SK-N-SH treated with all-trans-retinoic acid at 6 μM for 48 hours (cell line): Measurements from ENCODE around the gene NOS3.
"Not testable (repeated sequence)": the region's sequence is repeated elsewhere in the genome, so short reads cannot be mapped to it uniquely, and the experiment has no call there.

Experiments used
- ATAC-seq: fragments of 200-7000 bp; cut with Tn5 transposase; 3 replicates; pipeline ENCODE4 v1.9.1; 2020; ENCODE audit warnings: mild to moderate bottlenecking, moderate library complexity
- ARNTL ChIP-seq: fragments of 450-650 bp; formaldehyde crosslinking; IDR thresholded peaks from 2 replicates; pipeline ENCODE4 v1.5.0; 2020; ENCODE audit warnings: low read depth, mild to moderate bottlenecking, moderate library complexity, borderline replicate concordance
- BACH2 ChIP-seq: fragments of 250-450 bp; sonication (Bioruptor Pico); IDR thresholded peaks from 2 replicates; pipeline ENCODE4 v1.9.0; 2021; ENCODE audit warnings: mild to moderate bottlenecking, borderline replicate concordance
- CREB5 ChIP-seq: fragments of 250-450 bp; sonication (Bioruptor Pico); IDR thresholded peaks from 2 replicates; pipeline ENCODE4 v1.5.1; 2020; ENCODE audit warnings: low read depth, mild to moderate bottlenecking, moderate library complexity
- CSDC2 ChIP-seq: fragments of 250-450 bp; sonication (Bioruptor Pico); IDR thresholded peaks from 2 replicates; pipeline ENCODE4 v1.5.0; 2020; ENCODE audit warnings: mild to moderate bottlenecking, moderate library complexity
- CSRNP3 ChIP-seq: fragments of 250-450 bp; sonication (Bioruptor Pico); IDR thresholded peaks from 2 replicates; pipeline ENCODE4 v1.5.1; 2021; ENCODE audit warnings: mild to moderate bottlenecking, moderate library complexity
- ESRRG ChIP-seq: fragments of 250-450 bp; sonication (Bioruptor Pico); IDR thresholded peaks from 2 replicates; pipeline ENCODE4 v1.6.1; 2021; ENCODE audit warnings: mild to moderate bottlenecking
- GLIS3 ChIP-seq: fragments of 250-450 bp; sonication (Bioruptor Pico); IDR thresholded peaks from 2 replicates; pipeline ENCODE4 v1.5.0; 2020; ENCODE audit warnings: mild to moderate bottlenecking, moderate library complexity
- ISL1 ChIP-seq: fragments of 250-450 bp; sonication (Bioruptor Pico); IDR thresholded peaks from 2 replicates; pipeline ENCODE4 v2.1.2; 2022; ENCODE audit warnings: mild to moderate bottlenecking, moderate library complexity
- OSR1 ChIP-seq: fragments of 250-450 bp; sonication (Bioruptor Pico); IDR thresholded peaks from 2 replicates; pipeline ENCODE4 v1.8.0; 2022; ENCODE audit warnings: moderate library complexity, mild to moderate bottlenecking, inconsistent platforms
- PATZ1 ChIP-seq: fragments of 250-450 bp; sonication (Bioruptor Pico); IDR thresholded peaks from 2 replicates; pipeline ENCODE4 v1.8.0; 2020; ENCODE audit warnings: mild to moderate bottlenecking, moderate library complexity, borderline replicate concordance
- POU6F1 ChIP-seq: fragments of 250-450 bp; sonication (Bioruptor Pico); IDR thresholded peaks from 2 replicates; pipeline ENCODE4 v1.8.0; 2021; ENCODE audit warnings: low read depth, mild to moderate bottlenecking, moderate library complexity, borderline replicate concordance
- PPARA ChIP-seq: fragments of 250-450 bp; sonication (Bioruptor Pico); IDR thresholded peaks from 2 replicates; pipeline ENCODE4 v1.5.0; 2020; ENCODE audit warnings: mild to moderate bottlenecking, borderline replicate concordance
- RARB ChIP-seq: fragments of 250-450 bp; sonication (Bioruptor Pico); IDR thresholded peaks from 2 replicates; pipeline ENCODE4 v1.8.0; 2021; ENCODE audit warnings: mild to moderate bottlenecking, moderate library complexity
- SNAI2 ChIP-seq: fragments of 250-450 bp; sonication (Bioruptor Pico); IDR thresholded peaks from 2 replicates; pipeline ENCODE4 v1.5.0; 2020; ENCODE audit warnings: mild to moderate bottlenecking, moderate library complexity
- TCF4 ChIP-seq: fragments of 250-450 bp; sonication (Bioruptor Pico); IDR thresholded peaks from 2 replicates; pipeline ENCODE4 v1.8.0; 2021; ENCODE audit warnings: mild to moderate bottlenecking, moderate library complexity, borderline replicate concordance
- TOX ChIP-seq: fragments of 250-450 bp; sonication (Bioruptor Pico); IDR thresholded peaks from 2 replicates; pipeline ENCODE4 v1.8.0; 2021; ENCODE audit warnings: mild to moderate bottlenecking, moderate library complexity, borderline replicate concordance
- TSHZ2 ChIP-seq: fragments of 250-450 bp; sonication (Bioruptor Pico); IDR thresholded peaks from 2 replicates; pipeline ENCODE4 v1.5.0; 2020; ENCODE audit warnings: mild to moderate bottlenecking, moderate library complexity
- ZFP3 ChIP-seq: fragments of 250-450 bp; sonication (Bioruptor Pico); IDR thresholded peaks from 2 replicates; pipeline ENCODE4 v1.5.0; 2020; ENCODE audit warnings: mild to moderate bottlenecking, moderate library complexity
- ZFP30 ChIP-seq: fragments of 450-650 bp; formaldehyde crosslinking; IDR thresholded peaks from 2 replicates; pipeline ENCODE4 v1.5.0; 2022; ENCODE audit warnings: mild to moderate bottlenecking, moderate library complexity
- ZNF565 ChIP-seq: fragments of 450-650 bp; formaldehyde crosslinking; conservative IDR thresholded peaks from 2 replicates; pipeline ENCODE4 v1.5.0; 2020; ENCODE audit warnings: low read depth, mild to moderate bottlenecking, moderate library complexity
- ZNF70 ChIP-seq: fragments of 450-650 bp; formaldehyde crosslinking; IDR thresholded peaks from 2 replicates; pipeline ENCODE4 v1.5.0; 2020; ENCODE audit warnings: mild to moderate bottlenecking, moderate library complexity
- ZNF8 ChIP-seq: fragments of 450-650 bp; formaldehyde crosslinking; IDR thresholded peaks from 2 replicates; pipeline ENCODE4 v1.5.0; 2020; ENCODE audit warnings: mild to moderate bottlenecking, moderate library complexity

NOS3 gene

GRCh38 chr7:151040616-151041375, 50.0 kb downstream of the NOS3 start:
- ATAC-seq = no peak

GRCh38 chr7:151043449-151043848, 52.6 kb downstream of the NOS3 start:
- ATAC-seq = not testable (repeated sequence)

More at GRCh38 chr7:151040616-151041375, 50.0 kb downstream of the NOS3 start:
- TF ChIP-seq SNAI2 (CRISPR knock-in tag) = no peak
- TF ChIP-seq ISL1 (CRISPR knock-in tag) = no peak
- TF ChIP-seq ZFP30 (CRISPR knock-in tag) = no peak
- no peak for TF ChIP-seq POU6F1
- TF ChIP-seq ZNF565 (CRISPR knock-in tag) = no peak
- TF ChIP-seq TSHZ2 (CRISPR knock-in tag) = no peak
- TF ChIP-seq CREB5 (CRISPR knock-in tag) = no peak
- TF ChIP-seq ZNF70 (CRISPR knock-in tag) = no peak
- TF ChIP-seq ZFP3 (CRISPR knock-in tag) = no peak
- no peak for TF ChIP-seq CSRNP3
- no peak for TF ChIP-seq ARNTL (CRISPR knock-in tag)
- TF ChIP-seq TCF4 (CRISPR knock-in tag) = no peak
- no peak for TF ChIP-seq ZNF8 (CRISPR knock-in tag)
- TF ChIP-seq ESRRG = no peak
- no peak for TF ChIP-seq CSDC2
- no peak for TF ChIP-seq PPARA
- no peak for TF ChIP-seq PATZ1
- TF ChIP-seq TOX (CRISPR knock-in tag) = no peak
- TF ChIP-seq GLIS3 (CRISPR knock-in tag) = no peak
- TF ChIP-seq RARB (CRISPR knock-in tag) = no peak

GRCh38 chr7:151043959-151044358, 53.1 kb downstream of the NOS3 start:
- ATAC-seq = no peak
- no peak for TF ChIP-seq TOX (CRISPR knock-in tag)
- TF ChIP-seq BACH2 (CRISPR knock-in tag) = no peak
- no peak for TF ChIP-seq RARB (CRISPR knock-in tag)
- no peak for TF ChIP-seq POU6F1
- TF ChIP-seq ESRRG = no peak
- no peak for TF ChIP-seq TCF4 (CRISPR knock-in tag)
- TF ChIP-seq ZNF70 (CRISPR knock-in tag) = no peak
- no peak for TF ChIP-seq ZNF8 (CRISPR knock-in tag)
- no peak for TF ChIP-seq TSHZ2 (CRISPR knock-in tag)
- no peak for TF ChIP-seq PPARA
- no peak for TF ChIP-seq OSR1 (CRISPR knock-in tag)
- TF ChIP-seq SNAI2 (CRISPR knock-in tag) = no peak
